ENCODE measurements around the gene KSR1. TPM values are rescaled to one million over a fixed set of nuclear protein-coding genes. Genes with fewer than 3 reads are reported as not detected.

KSR1 gene
- total RNA-seq, 2 experiments from 2014 or later = 19.4 to 25.3 TPM

DNA sequence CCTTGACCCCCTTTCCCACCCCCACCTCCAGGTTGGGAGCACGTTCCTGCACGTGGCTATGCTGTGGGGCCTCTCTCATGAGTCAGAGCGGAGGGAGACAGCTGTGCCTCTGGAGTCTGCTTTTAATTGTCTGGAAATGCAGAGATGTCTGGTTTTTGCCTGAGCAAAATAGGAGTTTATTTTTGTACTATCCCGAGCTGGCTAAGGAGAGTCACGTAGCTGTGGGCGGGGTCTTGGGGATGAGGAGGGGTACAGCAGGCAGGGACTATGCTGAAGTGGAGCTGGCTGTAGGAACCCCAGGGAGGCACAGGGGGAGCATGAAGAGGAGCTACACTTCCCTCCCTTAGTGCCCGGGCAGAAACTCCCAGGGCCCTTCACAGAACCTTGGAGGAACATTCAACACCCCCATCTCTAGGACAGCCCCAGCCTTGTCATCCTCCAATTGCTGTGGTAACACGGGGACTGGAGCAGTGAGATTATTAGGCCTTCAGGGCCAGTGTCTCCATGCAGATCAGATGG, 130.0 kb downstream of the KSR1 start:
- DNase-seq (no peak), ATAC-seq (ENCODE audit: poor library complexity) (no peak)
- intact Hi-C loops (cut with DNase I, micrococcal nuclease) = no loop called here
- Mint-ChIP-seq H3K4me3 (no peak overlapping the region), H3K4me1 (ENCODE audit: low read depth) (no peaks in the 10 kb centered on the region), H3K36me3 (ENCODE audit: low read depth) (peaks cover 19% of the 10 kb centered on the region), H3K27ac (no peak overlapping the region), H3K9me3 (no peaks in the 10 kb centered on the region), H3K27me3 (no peaks in the 10 kb centered on the region)
- ChIA-PET POLR2A (no interaction called here), CTCF (no interaction called here)
- peaks cover 9% of the 10 kb centered on the region for H3K36me3 ChIP-seq (ENCODE audit: insufficient read depth, low read length)
- TF ChIP-seq, protein P1, sequence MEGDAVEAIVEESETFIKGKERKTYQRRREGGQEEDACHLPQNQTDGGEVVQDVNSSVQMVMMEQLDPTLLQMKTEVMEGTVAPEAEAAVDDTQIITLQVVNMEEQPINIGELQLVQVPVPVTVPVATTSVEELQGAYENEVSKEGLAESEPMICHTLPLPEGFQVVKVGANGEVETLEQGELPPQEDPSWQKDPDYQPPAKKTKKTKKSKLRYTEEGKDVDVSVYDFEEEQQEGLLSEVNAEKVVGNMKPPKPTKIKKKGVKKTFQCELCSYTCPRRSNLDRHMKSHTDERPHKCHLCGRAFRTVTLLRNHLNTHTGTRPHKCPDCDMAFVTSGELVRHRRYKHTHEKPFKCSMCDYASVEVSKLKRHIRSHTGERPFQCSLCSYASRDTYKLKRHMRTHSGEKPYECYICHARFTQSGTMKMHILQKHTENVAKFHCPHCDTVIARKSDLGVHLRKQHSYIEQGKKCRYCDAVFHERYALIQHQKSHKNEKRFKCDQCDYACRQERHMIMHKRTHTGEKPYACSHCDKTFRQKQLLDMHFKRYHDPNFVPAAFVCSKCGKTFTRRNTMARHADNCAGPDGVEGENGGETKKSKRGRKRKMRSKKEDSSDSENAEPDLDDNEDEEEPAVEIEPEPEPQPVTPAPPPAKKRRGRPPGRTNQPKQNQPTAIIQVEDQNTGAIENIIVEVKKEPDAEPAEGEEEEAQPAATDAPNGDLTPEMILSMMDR (IDR thresholded peaks at IDR 0.05) = no peak
- H3K9me3 ChIP-seq (ENCODE audit: control insufficient read depth in 1 of 2, insufficient read depth in 1 of 2, low read length in 2 of 2) = no peaks in the 10 kb centered on the region
- H3K27me3 ChIP-seq (ENCODE audit: control insufficient read depth in 1 of 2, insufficient read depth in 2 of 2, low read length in 2 of 2) = no peaks in the 10 kb centered on the region
- no peaks in the 10 kb centered on the region for H3K4me1 ChIP-seq (ENCODE audit: insufficient read depth, low read length)
- no peak overlapping the region for H3K4me3 ChIP-seq (ENCODE audit: low read length)
- H3K27ac ChIP-seq (ENCODE audit: low read depth in 1 of 2, low read length in 2 of 2) = no peak overlapping the region

DNA sequence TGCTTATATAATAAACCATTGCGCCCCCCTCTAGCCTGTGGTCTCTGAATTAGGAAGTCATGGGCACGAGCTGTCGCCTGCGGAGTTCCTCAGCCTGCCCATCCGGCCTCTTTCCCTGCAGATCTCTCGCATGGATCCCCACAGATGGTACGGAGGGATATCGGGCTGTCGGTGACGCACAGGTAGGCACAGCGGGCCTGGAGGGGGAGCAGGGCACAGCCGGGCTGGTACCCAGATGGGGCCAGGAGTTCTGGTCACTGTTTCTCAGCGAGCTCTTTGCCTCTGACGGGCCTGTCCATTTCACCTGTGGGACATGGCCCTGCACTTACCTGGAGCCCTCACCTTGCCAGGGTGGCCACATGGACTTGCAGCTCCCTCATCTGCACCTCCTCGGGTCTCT, 132.1 kb downstream of the KSR1 start:
- H3K36me3 Mint-ChIP-seq (ENCODE audit: low read depth) = peaks cover 26% of the 10 kb centered on the region
- Histone ChIP-seq H3K4me3 (ENCODE audit: low read length) (no peak overlapping the region), H3K36me3 (ENCODE audit: insufficient read depth, low read length) (peaks cover 15% of the 10 kb centered on the region), H3K27me3 (ENCODE audit: control insufficient read depth in 1 of 2, insufficient read depth in 2 of 2, low read length in 2 of 2) (no peaks in the 10 kb centered on the region), H3K4me1 (ENCODE audit: insufficient read depth, low read length) (no peaks in the 10 kb centered on the region), H3K27ac (ENCODE audit: low read depth in 1 of 2, low read length in 2 of 2) (no peak overlapping the region), H3K9me3 (ENCODE audit: control insufficient read depth in 1 of 2, insufficient read depth in 1 of 2, low read length in 2 of 2) (no peaks in the 10 kb centered on the region)
- no peaks in the 10 kb centered on the region for H3K27me3 Mint-ChIP-seq
- no peak overlapping the region for H3K27ac Mint-ChIP-seq
- ATAC-seq (ENCODE audit: poor library complexity) = no peak
- no peak overlapping the region for H3K4me3 Mint-ChIP-seq
- TF ChIP-seq, protein P1 (IDR thresholded peaks at IDR 0.05) = no peak
- H3K4me1 Mint-ChIP-seq (ENCODE audit: low read depth) = no peaks in the 10 kb centered on the region
- CTCF ChIA-PET = no interaction called here
- no peaks in the 10 kb centered on the region for H3K9me3 Mint-ChIP-seq
- intact Hi-C loops (cut with DNase I, micrococcal nuclease) = no loop called here
- POLR2A ChIA-PET = no interaction called here
- no peak for DNase-seq

DNA sequence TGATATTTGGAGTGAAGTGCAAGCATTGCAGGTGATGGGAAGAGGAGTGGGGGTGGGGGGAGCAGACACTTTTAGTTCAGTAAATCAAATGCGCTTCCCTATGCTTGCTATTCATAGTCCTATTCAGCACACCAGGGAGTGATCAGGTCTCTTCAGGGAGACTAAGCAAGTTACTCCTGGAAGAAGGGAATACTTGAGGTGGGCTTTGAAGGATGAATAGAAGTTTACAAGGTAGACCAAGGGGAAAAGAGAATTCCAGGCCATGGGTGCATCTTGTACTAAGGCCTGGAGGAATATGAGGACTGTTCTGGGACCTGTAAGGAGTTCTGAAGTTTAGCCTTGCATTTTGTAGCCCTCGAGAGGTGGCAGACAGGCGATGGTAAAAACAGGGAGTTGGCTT, 134.6 kb downstream of the KSR1 start:
- no peak overlapping the region for H3K27ac Mint-ChIP-seq
- H3K36me3 Mint-ChIP-seq (ENCODE audit: low read depth) = peaks cover 29% of the 10 kb centered on the region
- ChIA-PET POLR2A (no interaction called here), CTCF (no interaction called here)
- Histone ChIP-seq H3K27me3 (ENCODE audit: control insufficient read depth in 1 of 2, insufficient read depth in 2 of 2, low read length in 2 of 2) (no peaks in the 10 kb centered on the region), H3K9me3 (ENCODE audit: control insufficient read depth in 1 of 2, insufficient read depth in 1 of 2, low read length in 2 of 2) (no peaks in the 10 kb centered on the region), H3K36me3 (ENCODE audit: insufficient read depth, low read length) (peaks cover 12% of the 10 kb centered on the region), H3K4me3 (ENCODE audit: low read length) (no peak overlapping the region), H3K27ac (ENCODE audit: low read depth in 1 of 2, low read length in 2 of 2) (no peak overlapping the region), H3K4me1 (ENCODE audit: insufficient read depth, low read length) (no peaks in the 10 kb centered on the region)
- intact Hi-C loops (cut with DNase I, micrococcal nuclease) = no loop called here
- no peaks in the 10 kb centered on the region for H3K9me3 Mint-ChIP-seq
- DNase-seq (no peak), ATAC-seq (ENCODE audit: poor library complexity) (no peak)
- no peak overlapping the region for H3K4me3 Mint-ChIP-seq
- H3K4me1 Mint-ChIP-seq (ENCODE audit: low read depth) = no peaks in the 10 kb centered on the region
- H3K27me3 Mint-ChIP-seq = no peaks in the 10 kb centered on the region
- TF ChIP-seq, protein P1 (IDR thresholded peaks at IDR 0.05) = no peak
